Lower leg skin (tissue), 4 donors: ENCODE measurements around the gene VAT1L. TPM values are rescaled to one million over a fixed set of nuclear protein-coding genes. Genes with fewer than 3 reads are reported as not detected.
A peak's percentile ranks its signal among the peaks of the same experiment; 100 is the strongest.

Experiments used
- DNase-seq, 2 donors: peaks; one replicate each; pipeline ENCODE4 v3.0.0-alpha.2; 2019; ENCODE audit warnings: low spot score in 2 of 2
- H3K4me3 ChIP-seq: fragments of 200-600 bp; sonication (generic); 2 replicates; pipeline ENCODE4 v1.5.1; 2017; ENCODE audit warnings: mild to moderate bottlenecking, low read depth; ENCODE audit not compliant: poor library complexity, severe bottlenecking
- CTCF ChIP-seq, 3 donors: fragments of 450-650 bp; IDR thresholded peaks; one replicate each; pipeline ENCODE4 v1.5.1; 2016; ENCODE audit warnings: antibody characterized with exemption in 3 of 3, mild to moderate bottlenecking in 3 of 3, moderate library complexity in 2 of 3
- POLR2A ChIP-seq, 2 donors: fragments of 450-650 bp; IDR thresholded peaks; one replicate each; pipeline ENCODE4 v1.6.1; 2016 to 2017; ENCODE audit warnings: antibody characterized with exemption in 2 of 2, mild to moderate bottlenecking in 1 of 2, moderate library complexity in 1 of 2
- WGBS, 2 donors: methylation state at CpG; one replicate each; pipeline ENCODE4 v1.1.5; 2018; 5-methylcytosine and 5-hydroxymethylcytosine counted together
- intact Hi-C: fragments of 100-400 bp; cut with DNase I; formaldehyde crosslinking; loops from one replicate; pipeline ENCODE4 v1.15.0; 2023; ENCODE audit warnings: low total_unique reads
- total RNA-seq, 4 donors: library from RNA; depleted of rRNA; stranded (reverse); fragments of >200 nt; gene quantifications; one replicate each; pipeline ENCODE4 v1.1.0, GENCODE V29; 2016

Gene VAT1L
- total RNA-seq, 4 donors from 2014 or later: 0.10 to 0.36 TPM; not detected in 2

- no peak for DNase-seq
- intact Hi-C loops: no loop called here
- TF ChIP-seq CTCF (IDR thresholded peaks at IDR 0.05): no peak
- TF ChIP-seq POLR2A (IDR thresholded peaks at IDR 0.05): no peak
- no peak overlapping the region for H3K4me3 ChIP-seq
- 76% methylated on average over 7 of the region's 7 CpGs for WGBS, 2 donors
Observed at GRCh38 chr16:77877712-77878347, 89.5 kb downstream of the VAT1L start.

- intact Hi-C loops: no loop called here
- no peak for TF ChIP-seq CTCF (IDR thresholded peaks at IDR 0.05)
- TF ChIP-seq POLR2A (IDR thresholded peaks at IDR 0.05): no peak
- no peak overlapping the region for H3K4me3 ChIP-seq
- 65 to 66% methylated on average over 2 of the region's 2 CpGs for WGBS, 2 donors
- DNase-seq: peak in 1 of 2 donors; percentile 8
Observed at GRCh38 chr16:77881355-77882030, 93.1 kb downstream of the VAT1L start.

- TF ChIP-seq POLR2A (IDR thresholded peaks at IDR 0.05) (no peak), CTCF (IDR thresholded peaks at IDR 0.05) (no peak)
- WGBS, 2 donors: 59 to 62% methylated on average over 1 of the region's 1 CpG
- intact Hi-C loops: no loop called here
- no peak for DNase-seq
- no peak overlapping the region for H3K4me3 ChIP-seq
Observed at GRCh38 chr16:77882358-77882757, 94.0 kb downstream of the VAT1L start.

GRCh38 chr16:77885571-77886295 lies 97.4 kb downstream of the VAT1L start:
- H3K4me3 ChIP-seq: no peak overlapping the region
- DNase-seq: no peak
- intact Hi-C loops: no loop called here
- 53 to 56% methylated on average over 6 of the region's 6 CpGs for WGBS, 2 donors
- no peak for TF ChIP-seq CTCF (IDR thresholded peaks at IDR 0.05)
- TF ChIP-seq POLR2A (IDR thresholded peaks at IDR 0.05): no peak

- TF ChIP-seq POLR2A (IDR thresholded peaks at IDR 0.05) (no peak), CTCF (IDR thresholded peaks at IDR 0.05) (no peak)
- intact Hi-C loops: no loop called here
- 57 to 58% methylated on average over 7 of the region's 7 CpGs for WGBS, 2 donors
- peak in 1 of 2 donors; percentile 54 for DNase-seq
- no peak overlapping the region for H3K4me3 ChIP-seq
Observed at GRCh38 chr16:77888871-77889270, 100.5 kb downstream of the VAT1L start.
